ENCODE results near the gene AKT2.
"Not testable (repeated sequence)": the region's sequence is repeated elsewhere in the genome, so short reads cannot be mapped to it uniquely, and the experiment has no call there.

The AKT2 gene

DNA sequence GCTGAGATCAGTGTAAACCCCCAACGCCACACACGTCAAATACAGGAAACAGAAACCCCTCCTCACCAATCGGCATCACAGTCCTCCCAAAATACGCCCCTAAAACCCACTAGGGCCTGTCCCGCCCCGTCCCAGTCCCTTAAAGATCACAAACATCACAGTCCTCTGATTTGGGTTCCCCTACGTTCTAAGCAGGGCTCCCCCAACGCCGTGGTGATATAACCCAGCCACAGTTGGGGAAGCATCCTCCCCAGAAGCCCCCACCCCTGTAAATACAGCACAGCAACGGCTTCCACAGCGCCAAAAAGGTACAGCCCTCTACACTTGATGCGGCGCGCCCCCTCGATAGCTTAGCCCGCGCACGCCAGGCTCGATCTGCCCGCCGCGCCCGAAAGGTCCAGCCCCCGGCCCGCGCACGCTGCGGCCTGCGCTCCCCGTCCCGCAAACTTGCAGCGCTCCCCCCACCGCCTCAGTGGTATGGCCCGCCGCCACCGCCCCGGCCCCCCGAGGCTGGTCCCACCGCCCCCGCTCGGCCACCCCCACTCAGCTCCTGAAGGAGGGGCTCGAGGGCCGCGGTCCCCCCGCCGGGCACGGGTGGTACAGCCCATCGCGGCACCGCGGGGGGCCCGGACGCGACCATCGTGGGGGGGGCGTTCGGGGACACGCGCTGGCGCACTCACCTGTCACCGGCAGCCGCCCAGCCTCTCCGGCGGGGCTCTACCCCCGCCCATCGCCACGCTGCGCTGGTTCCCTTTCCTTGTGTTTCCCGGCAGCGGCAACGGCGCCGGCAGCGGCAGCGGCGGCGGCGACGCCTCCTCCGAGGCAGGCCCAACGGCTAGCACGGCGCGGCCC, at the start of gene AKT2:
Gene AKT2, minus strand, starts transcription at position 845 of the 852 bp plus-strand sequence. CDS start 20,078 bp downstream, outside the sequence.
- DNase-seq (ENCODE audit: low read depth in 3 of 3), result peak; percentile 23 to 37 (median 35)

DNA sequence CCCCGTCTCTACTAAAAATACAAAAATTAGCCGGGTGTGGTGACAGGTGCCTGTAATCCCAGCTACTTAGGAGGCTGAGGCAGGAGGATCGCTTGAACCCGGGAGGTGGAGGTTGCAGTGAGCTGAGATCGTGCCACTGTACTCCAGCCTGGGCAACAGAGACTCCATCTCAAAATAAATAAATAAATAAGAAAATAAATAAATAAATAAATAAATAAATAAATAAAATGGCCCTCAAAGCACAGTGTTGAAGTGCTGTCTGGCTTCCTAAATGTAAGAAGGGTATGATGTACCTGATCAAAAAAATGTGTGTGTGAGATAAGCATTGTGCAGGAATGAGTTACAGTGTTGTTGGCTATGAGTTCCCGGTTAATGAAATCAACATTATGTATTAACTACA, 47.9 kb upstream of the AKT2 start:
- DNase-seq (ENCODE audit: low read depth in 3 of 3), result not testable (repeated sequence)

DNA sequence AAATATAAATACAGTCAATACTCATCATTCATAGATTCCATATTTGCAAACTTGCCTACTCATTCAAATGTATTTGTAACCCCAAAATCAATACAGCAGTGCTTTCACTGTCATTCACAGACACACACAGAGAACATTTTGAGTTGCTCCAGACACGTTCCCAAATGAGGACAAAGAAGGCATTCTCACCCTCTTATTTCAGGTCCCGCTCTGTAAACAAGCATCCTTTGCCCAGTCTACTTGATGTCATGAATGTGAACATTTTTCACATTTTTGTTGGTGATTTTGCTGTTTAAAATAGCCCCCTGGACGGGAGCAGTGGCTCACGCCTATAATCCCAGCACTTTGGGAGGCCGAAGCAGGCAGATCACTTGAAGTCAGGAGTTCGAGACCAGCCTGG, 47.5 kb upstream of the AKT2 start:
- DNase-seq (ENCODE audit: low read depth in 3 of 3), result no peak

DNA sequence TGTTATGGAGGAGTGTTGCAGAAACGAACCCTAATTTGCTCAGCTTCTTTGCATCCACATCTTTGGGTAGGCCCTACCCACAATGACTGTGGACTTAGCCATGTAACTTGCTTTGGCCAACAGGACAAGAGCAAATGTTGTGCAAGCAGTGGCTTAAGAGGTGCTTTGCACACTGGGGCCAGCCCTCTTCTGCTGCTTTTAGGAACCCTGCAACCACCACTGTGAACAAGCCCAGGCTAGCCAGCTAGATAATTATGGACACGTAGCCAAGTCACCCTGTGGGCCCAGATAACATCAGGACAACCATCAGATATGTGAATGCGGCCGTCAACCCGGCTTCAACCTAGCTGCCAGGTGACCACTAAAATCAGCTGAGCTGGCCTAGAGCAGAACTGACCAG, 45.9 kb upstream of the AKT2 start:
- no peak for DNase-seq (ENCODE audit: low read depth in 3 of 3)

DNA sequence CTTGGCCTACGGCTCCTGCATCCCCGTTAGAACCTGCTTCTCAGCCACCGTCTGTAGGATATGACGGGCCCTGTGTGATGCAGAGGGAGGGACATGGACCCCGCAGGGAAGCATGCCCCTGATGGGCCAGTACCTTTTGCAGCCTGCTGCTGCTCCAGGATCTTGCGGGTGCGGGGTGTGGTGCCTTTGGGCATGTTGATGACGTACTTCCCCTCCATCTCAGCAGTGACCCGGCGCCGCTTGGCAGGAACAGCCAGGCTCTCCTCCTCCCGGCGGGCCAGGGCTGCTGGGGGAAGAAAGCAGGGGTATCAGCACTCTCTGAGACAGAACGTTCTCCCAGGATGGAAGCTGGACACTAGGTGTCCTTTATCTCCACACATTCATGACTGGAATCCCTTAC, 41.1 kb upstream of the AKT2 start:
- DNase-seq (ENCODE audit: low read depth in 3 of 3), result no peak

DNA sequence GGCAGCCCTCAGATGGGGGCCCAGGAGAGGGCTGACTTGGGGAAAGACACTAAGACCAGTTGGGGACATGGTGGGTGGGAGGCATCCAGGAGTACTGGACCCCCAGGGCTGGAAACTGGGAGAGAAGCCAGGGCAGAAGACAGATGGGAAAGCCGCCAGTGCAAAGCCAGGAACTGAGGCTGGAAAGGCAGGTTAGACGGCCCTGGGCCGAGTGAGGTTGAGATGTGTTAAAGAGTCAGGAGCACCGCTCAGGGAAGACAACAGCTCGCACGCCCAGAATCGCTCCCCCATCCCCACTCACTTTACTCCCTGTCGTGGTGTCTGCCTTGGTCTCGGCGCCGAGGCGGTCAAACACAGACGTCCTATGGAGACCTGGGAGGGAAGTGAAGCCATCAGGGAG, 38.6 kb upstream of the AKT2 start:
- DNase-seq (ENCODE audit: low read depth in 3 of 3), result no peak

DNA sequence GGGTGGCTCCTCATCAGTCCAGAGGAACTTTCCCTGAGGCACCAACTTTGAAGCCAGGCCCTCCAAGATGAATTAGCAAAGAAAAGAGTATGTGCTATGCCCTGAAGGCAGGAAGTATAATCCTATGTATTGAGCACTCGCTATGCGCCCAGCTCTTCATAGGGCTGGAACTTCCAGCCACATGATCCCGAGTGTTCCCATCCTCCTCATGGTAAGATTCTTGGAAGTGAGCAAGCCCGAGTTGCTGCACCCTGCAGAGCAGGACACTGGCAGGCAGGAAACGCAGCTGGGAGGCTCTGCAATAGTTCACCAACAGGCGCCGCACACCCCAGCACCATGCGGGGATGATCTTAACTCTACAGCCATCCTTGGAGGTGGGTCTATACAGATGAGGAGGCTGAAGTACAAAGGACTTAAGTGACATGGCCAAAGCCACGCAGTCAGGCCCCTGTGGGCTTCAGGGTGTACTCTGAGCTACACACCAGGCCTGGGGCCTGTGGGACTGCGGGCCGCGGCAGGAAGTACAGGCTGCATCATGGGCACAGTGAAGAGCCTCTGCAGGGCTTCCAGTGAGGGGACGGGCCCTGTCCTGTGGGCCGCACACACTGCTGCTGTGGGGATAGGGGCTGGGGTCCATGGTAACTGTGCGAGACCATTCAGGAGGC, 37.9 kb upstream of the AKT2 start:
- no peak for DNase-seq (ENCODE audit: low read depth in 3 of 3)

DNA sequence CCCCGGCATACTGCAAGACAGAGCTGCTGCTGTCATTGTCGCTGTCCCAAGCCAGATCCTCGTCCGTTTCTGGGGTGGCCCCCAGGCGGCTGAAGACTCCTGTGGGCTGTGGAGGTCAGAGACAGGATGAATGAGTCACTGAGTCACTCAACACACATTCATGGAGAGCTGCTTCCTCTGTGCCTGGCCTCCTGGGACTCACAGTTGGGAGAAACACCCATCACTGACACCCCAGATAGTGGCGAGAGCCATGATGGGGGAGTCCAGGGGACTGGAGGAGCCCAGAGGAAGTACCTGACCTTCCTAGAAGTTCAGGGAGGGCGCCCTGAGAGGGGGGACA, 37.1 kb upstream of the AKT2 start:
- DNase-seq (ENCODE audit: low read depth in 3 of 3), result no peak

DNA sequence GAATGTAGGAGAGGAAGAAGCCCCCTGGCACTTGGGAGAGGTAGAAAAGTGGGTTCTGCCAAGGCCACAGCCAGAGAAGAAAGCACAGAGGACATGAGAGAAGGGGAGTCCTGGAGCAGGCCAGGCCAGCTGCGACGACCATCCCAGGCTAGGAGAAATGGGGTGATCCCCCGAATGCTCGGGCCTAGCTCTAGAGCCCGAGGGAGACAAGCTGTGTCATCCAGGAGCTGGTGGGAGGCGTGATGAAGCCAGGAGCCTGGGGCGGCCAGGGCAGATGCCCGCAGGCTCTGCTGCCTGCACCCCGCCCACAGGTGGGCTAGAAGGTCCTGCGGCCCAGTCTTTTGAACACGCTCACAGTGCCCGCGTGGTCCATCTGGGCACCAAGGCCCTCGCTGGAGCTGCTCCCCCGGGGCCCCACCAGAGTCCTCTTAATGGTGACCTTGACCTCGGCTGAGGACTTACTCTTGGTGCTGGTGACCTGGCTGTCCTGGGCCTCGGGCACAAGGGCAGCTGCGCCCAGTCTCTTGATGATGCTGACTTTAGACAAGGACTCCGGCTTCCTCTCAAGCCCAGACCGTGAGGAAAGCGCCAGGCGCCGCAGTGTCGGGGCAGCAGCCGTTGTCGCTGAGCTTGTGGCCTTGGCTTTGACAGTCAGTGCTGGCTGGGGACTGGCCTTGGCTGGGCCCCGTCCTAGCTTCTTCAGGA, 36.6 kb upstream of the AKT2 start:
- DNase-seq (ENCODE audit: low read depth in 3 of 3), result no peak

DNA sequence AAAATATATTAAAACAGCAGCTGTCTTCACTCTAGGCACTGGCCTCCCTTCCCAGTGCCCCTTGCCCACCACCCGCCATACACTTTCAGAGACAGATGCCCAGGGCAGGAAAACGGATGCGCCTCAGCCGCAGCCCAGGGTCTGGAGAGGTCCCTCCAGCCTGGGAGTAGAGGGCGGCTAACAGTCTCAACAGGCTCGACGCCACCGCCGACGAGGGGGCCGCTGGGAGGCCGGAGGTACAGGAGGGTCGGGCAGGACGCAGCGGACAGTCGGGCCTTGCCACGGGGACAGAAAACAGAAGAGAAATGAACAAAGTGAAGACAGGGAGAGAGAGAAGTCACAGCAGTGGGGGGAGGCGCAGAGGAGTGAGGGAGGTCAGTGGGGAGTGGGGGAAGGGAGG, 35.9 kb upstream of the AKT2 start:
- DNase-seq (ENCODE audit: low read depth in 3 of 3), result no peak

DNA sequence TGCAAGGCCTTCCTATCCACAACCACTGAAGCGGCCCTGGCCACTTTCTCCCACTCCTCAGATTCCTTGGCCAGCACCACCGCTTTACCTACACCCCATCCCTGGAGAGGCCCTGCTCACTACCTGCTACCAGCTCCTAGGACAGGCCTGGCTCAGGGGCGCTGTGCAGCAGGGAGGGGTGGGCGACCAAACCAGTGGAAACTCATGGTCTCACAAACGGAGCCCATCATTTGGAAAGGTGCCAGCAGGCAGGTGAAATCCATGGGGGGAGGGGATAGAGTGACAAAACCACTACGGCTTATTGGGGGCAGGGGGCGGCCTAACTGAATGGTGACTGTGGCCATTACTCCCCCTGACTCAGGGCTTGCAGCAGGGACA, 35.4 kb upstream of the AKT2 start:
- DNase-seq (ENCODE audit: low read depth in 3 of 3), result no peak

DNA sequence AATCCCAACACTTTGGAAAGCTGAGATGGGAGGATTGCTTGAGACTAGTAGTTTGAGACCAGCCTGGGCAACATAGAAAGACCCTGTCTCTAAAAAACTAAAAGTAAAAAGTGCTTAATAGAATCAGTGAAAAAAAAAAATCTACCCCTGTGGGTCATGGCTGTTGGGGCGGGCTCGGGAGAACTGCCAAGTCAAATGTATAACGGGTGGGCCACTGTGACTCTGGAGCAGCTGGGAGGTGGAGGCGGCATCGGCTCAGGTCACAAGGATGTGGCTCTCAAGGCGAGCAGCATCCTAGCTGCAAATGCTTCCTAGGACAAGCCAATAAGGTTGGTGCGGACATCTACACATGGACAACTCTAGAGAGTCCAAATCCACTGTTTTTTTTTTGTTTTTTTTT, 32.2 kb upstream of the AKT2 start:
- no peak for DNase-seq (ENCODE audit: low read depth in 3 of 3)

DNA sequence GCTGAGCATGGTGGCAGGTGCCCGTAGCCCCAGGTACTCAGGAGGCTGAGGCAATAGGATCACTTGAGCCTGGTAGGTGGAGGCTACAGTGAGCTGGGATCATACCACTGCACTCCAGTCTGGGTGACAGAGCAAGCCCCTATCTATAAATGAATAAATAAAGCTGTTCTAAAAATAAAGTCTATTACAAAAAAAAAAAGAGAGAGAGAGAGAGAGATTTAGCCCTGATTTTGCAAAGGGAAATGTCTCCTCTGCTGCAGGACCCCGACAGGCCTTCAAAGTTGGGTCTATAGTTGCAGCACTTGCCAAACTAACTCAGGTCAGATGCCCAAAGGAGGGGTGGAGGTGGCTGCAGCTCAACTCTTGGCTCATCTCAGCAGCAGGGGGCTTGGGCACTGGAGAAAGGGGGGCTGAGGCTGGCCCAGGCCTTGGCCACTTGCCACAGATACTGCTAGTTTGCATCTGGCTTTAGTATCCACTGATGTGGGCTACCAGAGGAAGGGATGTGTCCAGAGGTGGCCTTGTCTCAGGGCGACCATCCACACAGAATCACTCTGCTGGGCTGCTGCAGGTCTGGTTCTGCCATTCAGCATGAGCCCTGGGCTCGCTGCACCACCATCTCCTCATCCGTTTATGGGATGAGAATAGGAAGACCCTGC, 30.8 kb upstream of the AKT2 start:
- no peak for DNase-seq (ENCODE audit: low read depth in 3 of 3)

DNA sequence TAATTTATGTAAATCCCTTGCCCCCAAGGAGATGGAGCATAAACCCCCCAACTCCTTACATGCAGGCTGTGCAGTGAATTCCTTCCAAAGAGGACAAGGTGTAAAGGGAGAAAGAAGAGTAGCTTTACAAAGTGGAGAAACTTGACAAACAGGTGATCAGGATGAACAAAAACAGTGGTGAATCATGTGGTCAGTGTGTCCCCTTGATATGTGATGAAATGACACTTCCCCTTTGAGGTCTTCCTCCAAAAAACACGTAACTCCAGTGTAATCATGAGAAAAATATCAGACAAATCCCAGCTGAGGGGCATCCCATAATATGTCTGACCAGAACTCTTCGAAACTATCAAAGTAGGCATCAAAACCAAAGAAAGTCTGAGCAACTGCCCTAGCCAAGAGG, 29.5 kb upstream of the AKT2 start:
- DNase-seq (ENCODE audit: low read depth in 3 of 3), result no peak

DNA sequence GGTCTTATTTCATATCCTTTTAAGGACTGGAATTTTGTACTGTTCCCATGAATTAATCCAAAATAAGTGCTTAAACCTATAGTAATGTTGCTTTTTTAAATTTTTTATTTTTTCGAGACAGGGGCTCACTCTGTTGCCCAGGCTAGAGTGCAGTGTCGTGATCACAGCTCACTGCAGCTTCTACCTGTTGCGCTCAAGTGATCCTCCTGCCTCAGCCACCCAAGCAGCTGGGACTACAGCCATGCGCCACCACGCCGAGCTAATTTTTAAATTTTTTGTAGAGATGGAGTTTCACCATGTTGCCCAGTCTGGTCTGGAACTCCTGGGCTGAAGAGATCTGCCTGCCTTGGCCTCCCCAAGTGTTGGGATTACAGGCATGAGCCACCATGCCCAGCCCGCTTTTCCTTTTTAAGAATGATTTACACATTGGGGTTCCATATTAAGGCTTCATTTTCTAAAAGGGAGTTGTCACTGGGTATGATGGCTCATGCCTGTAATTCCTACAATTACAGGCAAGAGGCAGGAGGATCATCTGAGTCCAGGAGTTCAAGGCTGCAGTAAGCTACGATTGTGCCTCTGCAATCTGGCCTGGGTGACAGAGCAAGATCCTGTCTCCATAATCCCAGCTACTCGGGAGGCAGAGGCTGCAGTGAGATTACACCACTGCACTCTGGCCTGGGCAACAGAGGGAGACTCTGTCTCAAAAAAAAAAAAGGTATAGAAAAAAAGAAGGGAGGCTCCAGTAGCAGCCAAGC, 28.3 kb upstream of the AKT2 start:
- no peak for DNase-seq (ENCODE audit: low read depth in 3 of 3)

DNA sequence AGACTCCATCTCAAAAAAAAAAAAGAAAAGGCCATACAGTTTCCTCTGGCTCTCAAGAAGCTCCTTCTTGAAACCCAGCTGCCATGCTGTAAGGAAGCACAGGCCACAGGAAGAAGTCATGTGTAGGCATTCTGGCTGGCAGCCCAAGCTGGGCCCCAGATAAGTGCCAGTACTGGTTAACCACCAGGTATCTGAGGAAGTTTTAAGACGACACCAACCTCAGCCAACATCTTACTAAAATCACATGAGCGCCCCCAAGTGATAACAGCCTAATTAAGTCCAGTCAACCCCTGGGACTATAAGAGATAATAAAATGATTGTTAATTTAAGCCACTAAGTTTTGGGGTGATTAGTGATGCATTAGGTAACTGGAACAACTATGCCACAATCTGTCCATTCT, 27.4 kb upstream of the AKT2 start:
- DNase-seq (ENCODE audit: low read depth in 3 of 3), result no peak

DNA sequence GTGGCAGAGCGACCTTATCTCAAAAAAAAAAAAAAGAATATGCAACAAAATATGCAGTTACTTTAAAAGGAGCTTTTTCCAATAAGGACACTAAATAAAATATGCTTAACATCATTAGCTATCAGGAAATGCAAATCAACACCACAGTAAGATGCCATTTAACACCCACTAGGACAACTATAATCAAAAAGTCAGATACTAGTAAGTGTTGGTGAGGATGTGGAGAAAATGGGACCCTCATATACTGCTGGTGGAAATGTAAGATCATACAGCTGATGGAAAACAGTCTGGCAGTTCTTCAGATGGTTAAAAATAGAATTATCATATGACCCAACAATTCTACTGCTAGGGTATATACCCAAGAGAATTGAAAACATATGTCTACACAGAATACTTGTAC, 24.5 kb upstream of the AKT2 start:
- DNase-seq (ENCODE audit: low read depth in 3 of 3), result no peak

DNA sequence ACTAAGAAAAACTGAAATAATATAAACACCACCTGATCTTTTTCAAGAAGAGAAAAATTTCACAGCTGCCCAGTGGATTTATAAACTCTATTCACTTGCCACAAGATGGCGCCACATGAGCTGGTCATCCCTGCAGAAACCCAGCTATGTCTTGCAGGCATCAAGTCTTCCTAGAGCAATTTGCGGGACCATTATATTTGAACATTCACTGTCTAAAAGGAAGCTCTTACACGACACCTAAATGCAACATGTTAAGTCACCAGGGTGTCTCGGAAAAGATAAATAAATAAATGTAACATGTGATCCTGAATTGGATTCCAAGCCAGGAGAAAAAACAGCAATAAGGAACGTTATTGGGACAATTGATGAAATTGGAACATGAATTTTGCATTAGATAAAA, 20.3 kb upstream of the AKT2 start:
- peak; percentile 47 to 70 (median 60) for DNase-seq (ENCODE audit: low read depth in 3 of 3)

DNA sequence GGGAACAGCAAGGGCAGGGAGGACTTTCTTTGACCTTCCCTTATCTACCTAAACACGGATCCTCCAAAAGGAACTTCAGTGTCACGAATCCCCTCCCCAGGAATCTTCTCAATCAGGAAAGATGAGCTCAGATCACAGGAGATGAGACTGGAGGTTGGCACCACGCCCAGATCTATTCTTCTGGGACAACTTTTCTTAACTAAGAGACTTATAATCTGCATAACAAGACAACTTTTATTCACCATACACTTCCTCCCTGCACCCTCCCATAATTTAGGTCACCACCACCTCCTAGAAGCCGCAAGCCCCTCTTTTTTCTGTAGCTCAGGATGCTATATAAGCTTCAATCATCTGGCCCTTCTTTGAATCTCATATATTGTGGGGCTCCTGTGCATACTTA, 19.2 kb upstream of the AKT2 start:
- no peak for DNase-seq (ENCODE audit: low read depth in 3 of 3)

DNA sequence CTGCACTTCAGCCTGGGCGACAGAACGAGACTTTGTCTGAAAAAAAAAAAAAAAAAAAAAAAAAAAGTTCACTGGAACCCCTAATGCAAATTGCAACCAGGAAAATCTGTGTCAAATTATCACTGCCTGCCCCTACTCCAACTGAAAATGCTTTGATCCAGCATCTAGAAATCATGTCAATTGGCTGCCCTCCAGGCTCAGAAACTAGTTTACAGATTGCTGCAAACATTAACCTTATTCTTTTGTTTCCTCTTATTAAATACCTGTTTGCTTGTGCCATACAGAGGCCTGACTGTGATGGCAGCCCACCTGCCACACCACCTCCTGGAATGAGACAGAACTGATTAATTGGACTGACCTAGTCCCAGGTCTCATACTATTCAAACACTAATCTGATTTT, 18.6 kb upstream of the AKT2 start:
- no peak for DNase-seq (ENCODE audit: low read depth in 3 of 3)

DNA sequence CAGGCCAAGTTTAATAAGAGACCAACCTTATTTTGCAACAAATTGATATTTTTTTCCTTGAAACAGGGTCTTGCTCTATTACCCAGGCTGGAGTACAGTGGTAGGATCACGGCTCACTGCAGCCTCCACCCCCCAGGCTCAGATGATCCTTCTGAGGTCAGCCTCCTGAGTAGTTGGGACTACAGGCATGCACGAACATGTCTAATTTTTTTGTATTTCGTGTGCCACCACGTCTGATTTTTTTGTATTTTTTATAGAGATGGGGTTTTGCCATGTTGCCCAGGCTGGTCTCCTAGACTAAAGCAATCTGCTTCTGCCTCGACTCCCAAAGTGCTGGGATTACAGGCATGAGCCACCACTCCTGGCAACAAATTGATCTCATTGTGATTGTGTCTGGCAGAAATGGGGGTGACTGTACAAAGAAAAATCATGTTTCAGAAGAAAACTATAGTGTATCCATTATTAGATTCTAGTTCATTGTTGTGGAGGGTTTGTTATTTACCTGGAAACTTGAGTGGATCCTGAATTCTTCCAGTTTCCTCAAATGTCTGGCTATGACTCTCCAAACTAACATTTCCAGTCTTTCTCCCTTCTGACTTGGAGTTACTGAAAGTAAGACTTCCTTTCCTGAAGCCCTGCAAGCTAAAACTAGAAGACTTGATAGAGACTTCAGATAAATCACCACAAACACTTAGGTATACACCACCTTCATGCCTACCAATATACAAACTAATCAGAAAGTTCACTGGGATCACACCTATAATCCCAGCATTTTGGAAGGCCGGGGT, 17.3 kb upstream of the AKT2 start:
- no peak for DNase-seq (ENCODE audit: low read depth in 3 of 3)

All from stimulated activated CD4-positive, alpha-beta T cell treated with anti-CD3 and anti-CD28 coated beads, TNF-alpha, amount 100 ng/mL, for 24 hours (primary cell).